SK-N-SH treated with all-trans-retinoic acid at 6 μM for 48 hours (cell line): ENCODE measurements around the gene SLC22A23.

Experiments
- OSR1 ChIP-seq: fragments of 250-450 bp; sonication (Bioruptor Pico); IDR thresholded peaks from 2 replicates; pipeline ENCODE4 v1.8.0; 2022; ENCODE audit warnings: moderate library complexity, mild to moderate bottlenecking, inconsistent platforms
- RARB ChIP-seq: fragments of 250-450 bp; sonication (Bioruptor Pico); IDR thresholded peaks from 2 replicates; pipeline ENCODE4 v1.8.0; 2021; ENCODE audit warnings: mild to moderate bottlenecking, moderate library complexity

DNA sequence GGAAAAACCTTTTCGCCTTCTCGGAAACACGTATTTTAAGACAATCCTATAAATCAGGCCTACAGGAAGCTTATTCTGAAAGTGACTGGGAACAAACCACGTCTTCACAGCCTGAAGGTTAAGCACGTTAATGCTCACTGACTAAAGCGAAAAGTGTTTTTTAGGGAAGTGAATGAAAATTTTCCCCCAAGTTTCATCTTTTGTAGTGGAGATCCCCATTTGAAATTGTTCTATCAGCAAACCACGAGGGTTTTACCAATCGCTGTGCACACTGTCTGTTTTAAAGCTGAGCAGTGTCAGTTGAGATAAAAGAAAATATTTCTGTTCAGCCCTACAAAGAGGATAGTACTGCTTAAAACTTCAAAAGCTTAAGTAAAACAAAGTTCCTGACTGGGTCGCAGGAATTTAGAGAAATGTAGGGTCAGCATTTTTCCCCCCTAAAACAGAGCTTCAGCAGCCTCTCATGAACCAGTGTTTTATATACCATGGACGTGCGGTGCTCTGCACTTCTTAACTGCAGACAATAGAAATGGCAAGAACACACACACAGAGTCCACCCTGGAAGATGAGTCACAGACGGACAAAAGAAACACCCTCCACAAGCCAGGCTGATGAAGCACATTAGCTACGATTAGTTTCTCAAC is 34.9 kb downstream of the SLC22A23 start:
- no peak for TF ChIP-seq OSR1 (CRISPR knock-in tag)
- TF ChIP-seq RARB (CRISPR knock-in tag): no peak
